Activated T-cell treated with anti-CD3 and anti-CD28 coated beads, Interleukin-2, amount 50 U/mL, for 48 hours (primary cell): ENCODE measurements around the gene PJA2.

Experiments
- DNase-seq, 2 experiments: peaks; one replicate each; pipeline ENCODE4 v3.0.0-alpha.2; 2020

Gene PJA2

DNA sequence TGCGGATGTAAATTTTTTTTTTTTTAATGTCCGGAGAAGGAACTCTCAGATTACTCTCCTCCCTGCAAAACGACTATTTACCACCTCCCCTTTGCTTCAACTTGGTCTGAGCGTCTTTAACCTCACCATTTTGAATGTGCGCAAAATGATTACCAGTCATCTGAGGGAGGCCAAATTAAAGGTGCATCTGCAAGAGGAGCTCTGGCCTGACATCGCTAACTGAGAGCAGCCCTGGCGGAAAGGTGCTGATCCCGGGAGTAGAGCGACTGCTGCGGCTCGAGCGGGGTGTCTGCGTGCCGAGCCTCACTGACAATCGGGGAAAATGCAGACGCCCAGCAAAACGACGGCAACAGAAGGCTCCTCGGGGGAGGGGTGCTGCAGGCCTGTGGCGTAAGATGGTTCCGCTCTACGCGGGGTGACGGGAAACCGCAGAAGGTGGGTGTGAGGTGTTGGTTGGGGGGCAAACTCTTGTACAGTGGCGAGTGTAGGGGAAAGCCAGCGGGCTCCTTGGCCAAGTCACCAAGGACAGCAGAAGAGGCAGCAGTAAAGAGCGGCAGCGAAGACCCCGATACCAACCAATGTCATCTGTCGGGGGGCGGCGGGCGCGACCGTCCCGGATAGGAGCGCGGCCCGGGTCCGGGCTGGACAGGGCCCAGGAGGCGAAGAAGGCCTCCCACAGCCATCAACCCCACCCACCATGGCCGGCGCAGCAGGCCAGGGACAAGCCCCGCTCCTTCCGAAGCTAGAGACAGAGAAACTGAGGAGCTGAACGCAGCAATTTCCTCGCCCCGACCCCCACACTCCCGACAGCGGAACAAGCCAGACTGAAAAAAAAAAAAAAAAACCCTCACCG lies 557 bp downstream of the PJA2 start:
- peak; percentile 86 to 87 for DNase-seq

DNA sequence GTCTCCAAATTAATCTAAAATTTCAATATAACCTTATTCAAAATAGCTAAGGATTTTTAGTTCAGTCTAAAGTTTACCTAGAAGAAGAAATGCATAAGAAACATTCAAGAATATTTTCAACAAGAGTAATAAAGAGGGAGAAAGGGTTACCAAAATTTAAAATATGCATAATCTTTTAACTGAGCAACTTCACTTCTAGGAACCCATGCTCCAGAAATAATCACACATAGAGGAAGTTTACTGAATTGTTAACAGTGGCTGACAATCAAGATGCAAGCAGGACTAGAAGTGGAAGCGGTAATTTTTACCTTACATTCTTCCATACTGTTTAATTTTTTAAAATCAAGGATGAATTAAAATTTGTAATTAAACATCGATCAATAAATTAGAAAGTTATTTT lies 1.9 kb downstream of the PJA2 start:
- no peak for DNase-seq

DNA sequence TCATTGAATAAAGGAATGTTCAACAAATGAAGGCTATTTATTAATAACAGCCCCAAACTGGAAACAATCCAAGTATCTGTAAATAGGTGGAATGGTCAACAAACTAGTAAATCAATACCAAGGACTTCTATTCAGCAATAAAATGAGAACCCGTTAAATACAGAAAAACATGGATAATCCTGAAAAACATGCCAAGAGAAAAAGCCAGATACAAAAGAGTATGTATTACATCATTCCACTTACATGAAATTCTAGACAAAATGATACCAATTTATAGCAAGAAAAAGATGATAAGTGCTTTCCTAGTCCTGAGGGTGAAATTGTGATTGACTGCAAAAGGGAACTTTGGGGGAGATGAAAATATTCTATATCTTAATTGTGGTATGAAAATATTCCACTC lies 3.1 kb downstream of the PJA2 start:
- no peak for DNase-seq

DNA sequence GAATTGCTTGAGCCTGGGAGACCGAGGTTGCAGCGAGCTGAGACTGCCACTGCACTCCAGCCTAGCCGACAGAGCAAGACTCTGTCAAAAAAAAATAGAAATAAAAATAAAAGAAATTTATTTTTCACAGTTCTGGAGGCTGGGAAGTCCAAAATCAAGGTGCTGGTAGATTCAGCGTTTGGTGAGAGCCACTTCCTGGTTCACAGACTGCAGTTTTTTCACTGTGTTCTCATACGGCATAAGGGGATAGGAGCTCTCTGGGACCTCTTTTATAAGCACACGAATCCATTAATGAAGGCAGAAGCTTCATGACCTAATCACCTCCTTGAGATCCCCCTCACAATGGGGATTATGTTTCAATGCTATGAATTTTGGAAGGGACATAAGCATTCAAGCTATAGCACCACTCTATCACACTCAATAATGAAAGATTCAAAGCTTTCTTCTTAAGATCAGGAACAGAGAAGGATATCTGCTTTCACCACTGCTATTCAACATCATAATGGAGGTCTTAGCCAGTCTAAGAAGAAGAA lies 5.3 kb downstream of the PJA2 start:
- DNase-seq = no peak

DNA sequence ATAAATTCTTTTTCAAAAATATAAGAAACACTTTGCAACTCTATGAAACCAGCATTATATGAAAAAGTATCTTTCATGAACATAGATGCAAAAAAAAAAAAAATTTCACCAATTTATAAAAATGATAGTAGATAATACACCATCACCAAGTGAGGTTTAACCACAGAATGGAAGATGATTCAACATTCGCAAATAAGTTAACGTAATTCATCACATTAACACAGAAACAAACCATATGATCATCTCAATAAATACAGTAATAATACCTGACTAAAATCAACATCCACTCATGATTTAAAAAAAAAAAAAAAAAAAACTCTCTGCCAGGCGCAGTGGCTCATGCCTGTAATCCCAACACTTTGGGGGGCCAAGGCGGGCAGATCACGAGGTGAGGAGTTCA lies 6.3 kb downstream of the PJA2 start:
- no peak for DNase-seq

DNA sequence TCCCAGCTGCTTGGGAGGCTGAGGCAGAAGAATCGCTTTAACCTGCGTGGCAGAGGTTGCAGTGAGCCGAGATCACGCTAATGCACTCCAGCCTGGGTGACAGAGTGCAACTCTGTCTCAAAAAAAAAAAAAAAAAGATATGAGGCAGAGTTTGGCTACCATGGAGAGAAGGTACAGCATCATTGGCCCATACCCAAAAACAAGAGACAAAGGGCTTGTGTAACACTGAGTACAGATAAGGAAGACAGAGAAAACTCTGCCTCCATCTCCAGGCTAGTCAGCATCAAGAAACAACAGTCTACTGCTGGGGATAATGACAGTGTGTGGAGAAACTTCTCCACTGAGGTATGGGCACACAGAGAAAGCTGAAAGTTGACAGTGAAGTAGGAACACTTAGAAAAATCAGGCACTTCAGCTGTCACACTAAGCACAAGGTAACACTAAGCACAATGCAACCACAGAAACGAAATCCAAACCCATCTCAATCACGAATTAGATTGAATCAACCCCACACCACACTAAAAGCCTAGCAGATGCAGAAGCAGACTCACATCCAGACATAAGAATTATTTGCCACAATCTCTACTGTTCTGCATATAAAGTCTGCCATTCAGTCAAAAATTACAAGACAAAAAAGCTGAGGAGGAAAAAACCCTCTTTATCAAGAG lies 10.5 kb downstream of the PJA2 start:
- DNase-seq = no peak

DNA sequence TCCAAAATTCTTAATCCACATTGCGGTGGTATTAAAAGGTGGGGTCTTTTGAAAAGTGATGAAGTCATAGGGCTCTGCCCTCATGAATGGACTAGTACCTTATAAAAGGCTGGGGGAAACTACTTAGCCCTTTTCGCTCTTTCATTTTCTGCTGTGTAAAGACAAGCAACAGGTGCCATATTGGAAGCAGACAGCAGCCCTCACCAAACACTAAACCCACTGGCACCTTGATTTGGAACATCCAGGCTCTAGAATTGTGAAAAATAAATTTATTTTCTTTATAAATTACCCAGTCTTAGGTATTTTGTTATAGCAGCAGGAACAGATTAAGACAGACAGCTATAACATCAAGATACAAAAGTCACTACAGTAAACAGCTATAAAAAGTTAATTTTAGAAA lies 12.8 kb downstream of the PJA2 start:
- no peak for DNase-seq

DNA sequence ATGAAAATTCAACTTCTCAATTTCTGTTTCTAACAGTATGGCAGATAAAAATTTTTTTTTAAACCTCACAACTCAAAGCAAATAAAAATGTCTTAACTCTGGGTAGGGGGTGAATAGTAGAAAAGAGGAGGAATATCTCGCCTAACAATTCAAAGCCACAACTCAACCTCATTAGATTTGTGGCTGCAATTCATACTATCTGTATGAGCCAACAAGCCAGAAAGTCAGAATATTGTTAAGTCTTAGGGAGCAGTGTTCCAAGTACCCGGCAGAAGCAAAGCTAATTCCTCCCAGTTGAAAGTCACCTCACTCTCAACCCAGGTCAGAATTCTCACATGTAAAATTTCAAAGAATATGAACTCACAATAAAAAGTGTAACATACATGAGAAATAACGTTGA lies 15.0 kb downstream of the PJA2 start:
- DNase-seq = no peak

DNA sequence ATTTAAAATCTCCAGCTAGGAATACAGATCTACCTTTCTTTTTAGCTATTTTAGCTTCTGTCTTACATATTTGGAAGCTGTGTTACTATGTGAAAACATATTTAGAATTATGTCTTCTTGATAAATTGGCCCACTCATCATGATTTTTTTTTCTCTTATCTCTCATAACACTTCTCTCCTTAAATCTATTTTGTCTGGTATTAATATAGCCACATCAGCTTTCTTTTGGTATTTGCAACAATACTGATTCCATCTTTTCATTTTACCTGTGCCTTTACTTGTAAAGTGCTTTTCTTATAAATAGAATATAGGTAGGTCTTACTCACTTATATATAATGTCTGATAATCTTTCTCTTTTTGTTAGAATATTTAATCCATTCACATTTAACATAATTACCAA lies 19.6 kb downstream of the PJA2 start:
- DNase-seq = no peak

DNA sequence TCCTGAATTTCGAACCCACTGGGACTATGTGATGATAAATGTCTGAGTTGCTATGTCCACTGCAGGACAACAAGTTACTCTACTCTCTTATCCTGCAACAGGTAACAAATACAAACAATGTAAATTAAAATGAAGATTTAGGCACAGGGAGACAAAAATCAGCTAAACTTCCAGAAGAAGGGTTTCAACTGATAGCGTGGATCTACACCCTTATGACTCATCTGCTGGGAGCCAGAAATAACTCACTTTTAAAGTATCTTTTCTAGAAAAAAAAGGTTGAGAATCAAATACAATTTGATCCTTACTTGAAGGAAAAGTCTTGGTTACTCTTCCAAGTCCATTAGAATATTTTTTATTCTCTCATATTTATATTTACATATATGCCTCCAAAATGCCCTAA lies 21.4 kb downstream of the PJA2 start:
- DNase-seq = no peak

DNA sequence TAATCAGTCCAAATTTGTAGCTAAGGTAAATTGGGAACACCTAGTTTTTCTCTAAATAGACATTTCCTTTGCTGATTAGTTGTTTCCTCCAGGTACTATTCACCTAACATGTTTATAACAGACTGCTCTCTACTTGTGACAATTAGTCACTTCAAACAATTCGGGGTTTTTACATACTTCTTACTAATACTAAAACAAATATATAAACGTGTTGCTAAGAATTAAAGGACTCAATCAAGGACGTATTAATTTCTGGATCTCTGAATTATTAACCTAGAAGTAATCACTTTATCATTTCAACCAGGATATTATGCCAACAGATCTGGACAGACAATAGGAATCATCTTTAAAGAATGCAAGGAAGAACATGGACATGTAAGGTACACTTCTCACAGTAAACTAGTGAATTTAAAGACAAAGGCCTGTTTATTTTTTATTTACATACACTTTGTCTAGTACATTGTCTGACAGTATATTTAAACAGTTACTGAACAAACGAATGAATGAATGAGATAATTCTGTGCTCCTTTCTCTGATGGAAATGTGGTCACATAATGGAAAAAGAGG lies 22.3 kb downstream of the PJA2 start:
- DNase-seq = no peak

DNA sequence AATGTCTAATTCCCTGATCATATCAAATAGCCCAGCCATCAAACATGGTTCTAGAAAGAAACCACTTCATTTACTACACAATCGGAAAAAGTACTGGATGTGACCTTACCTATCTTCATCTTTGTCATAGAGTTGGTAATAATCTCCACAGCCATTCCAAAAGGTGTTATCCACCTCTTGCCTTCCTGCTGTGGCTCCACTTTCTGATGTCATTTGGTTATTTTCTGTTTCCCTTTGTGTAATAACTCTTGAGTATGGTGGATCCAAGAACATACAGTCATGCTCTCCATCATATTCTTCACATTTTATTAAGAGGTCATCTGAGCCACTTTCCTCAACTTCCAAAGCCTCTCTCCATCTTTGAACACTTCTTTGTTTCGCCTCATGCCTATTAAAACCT lies 31.7 kb downstream of the PJA2 start:
- no peak for DNase-seq

DNA sequence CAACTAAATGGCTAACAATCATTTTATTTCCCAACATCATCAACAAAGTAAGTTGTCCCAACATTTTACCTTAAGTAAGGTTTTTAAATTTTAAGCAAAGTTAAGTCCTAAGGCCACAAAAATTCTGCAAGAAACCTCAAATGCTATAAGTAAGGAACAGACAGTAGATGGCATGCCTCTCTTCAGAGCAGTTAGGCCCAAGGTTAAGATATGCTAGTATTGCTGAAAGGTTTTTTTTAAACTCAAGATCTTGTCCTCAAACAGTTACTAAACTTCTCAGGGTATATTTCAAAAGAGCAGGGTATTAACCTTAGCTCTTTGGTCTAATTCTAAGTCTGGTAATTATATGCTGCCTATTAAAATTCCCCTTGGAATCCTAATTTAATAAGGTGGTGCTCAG lies 35.1 kb downstream of the PJA2 start:
- DNase-seq = no peak

DNA sequence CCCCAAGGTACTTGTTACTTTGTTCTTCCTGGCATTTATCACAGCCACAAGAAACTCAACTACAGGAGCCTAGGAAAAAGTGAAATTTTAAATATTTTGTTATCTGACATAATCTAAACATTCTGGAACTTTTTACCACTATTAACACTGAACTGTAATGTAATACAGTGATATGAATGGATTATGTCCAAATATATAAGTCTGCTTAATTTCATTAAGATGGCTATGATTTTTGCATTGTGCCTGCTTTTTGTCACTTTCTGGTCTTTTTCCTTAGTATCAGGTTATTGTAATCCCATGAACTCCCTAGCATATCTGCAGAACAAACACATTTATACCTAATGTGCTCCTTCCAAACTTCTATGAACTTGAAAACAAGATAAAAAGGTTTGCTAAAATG lies 35.8 kb downstream of the PJA2 start:
- no peak for DNase-seq

DNA sequence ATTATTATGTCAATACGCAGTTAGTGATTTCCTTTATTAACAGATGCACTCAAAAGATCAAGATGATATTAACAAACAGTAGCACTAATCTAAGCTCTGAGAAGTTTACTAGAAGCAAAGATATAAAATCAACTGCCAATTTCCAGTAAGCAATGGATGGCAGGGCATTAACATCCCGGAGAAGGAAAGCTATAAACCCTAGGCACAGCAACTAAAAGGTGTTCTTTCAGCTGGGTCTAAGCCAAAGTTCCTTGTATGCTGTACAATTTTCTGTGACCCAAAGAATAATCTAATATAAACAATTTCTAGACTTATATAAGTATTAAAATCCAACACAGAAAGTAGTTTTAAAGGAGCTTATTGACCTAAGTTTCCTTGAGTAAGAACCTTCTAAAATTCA lies 39.4 kb downstream of the PJA2 start:
- no peak for DNase-seq

DNA sequence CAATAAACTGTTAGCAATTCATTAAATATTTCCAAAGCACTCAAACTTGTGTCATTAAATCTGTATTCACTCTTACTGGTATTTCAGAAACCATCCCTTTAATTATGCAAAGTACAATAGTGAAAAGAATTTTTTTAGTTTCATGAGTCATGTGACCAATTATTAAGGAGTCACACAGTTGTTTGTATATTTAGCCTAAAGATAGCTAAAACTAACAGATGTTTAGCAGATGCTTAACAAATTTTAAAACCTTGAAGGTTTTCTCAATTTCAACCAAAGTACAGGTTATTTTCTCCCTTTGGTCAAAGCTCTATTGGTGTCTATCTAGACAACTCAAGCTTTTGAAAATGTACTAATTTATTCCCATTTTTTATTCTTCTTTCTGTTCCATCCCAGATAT lies 44.1 kb downstream of the PJA2 start:
- no peak for DNase-seq

DNA sequence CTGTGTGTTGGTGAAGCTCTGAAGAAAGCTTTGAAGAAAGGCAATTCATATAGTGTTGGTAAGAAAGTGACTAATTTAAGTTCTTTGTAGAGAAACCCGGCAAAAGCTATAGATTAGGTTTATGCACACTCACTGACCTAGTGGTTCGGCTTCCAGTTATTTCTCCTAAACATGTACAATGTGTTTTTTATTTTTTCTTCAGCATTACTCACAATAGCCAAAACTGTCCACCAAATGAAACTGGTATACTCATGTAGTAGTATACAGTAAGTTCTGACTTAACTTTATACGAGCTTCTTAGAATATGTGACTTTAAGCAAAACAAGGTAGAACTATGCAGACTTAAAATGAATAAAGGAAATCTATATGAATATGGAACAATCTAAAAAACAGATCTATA lies 44.8 kb downstream of the PJA2 start:
- DNase-seq = no peak

DNA sequence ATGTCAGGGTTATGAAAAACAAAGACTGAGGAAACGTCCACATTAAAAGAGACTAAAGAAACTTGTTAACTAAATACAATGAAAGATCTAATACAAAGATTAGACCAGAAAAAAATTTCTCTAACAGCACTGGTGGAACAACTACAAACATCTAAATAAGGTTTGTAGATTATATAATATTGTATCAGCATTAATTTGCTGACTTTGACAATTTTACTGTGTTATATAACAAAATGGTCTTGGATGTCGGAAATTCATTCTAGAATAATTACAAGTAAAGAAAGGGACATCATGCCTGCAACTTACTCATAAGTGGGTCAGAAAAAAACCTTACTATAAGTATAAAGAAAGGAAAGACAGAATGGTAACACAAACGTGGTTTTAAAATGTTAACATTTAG lies 50.1 kb downstream of the PJA2 start:
- no peak for DNase-seq

DNA sequence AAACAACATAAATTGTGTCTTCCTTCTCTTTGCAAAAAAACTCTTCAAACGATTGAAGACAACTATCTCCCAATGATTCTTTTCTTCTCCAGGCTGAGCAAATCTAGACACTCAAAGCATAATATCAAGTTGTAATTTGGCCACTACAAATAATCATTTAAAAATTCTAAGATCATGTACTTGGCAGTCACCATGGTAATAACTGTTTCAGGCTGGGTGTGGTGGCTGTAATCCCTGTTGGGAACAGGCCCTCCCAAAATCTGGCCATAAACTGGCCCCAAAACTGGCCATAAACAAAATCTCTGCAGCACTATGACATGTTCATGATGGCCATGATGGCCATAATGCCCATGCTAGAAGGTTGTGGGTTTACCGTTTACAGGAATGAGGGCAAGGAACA lies 52.0 kb downstream of the PJA2 start:
- DNase-seq = no peak

DNA sequence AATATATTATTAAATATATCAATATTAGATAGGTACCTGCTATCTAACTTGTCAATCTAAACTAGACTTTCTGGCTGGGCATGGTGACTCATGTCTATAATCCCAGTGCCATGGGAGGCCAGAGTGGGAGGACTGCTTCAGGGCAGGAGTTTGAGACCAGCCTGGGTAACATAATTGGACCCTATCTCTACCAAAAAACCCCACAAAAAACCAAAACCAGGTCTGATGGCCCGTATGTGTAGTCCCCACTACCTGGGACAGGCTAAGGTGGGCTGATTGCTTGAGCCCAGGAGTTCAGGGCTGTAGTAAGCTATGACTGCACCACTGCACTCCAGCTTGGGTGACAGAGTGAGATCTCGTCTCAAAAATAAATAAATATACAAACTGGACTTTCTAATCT lies 55.0 kb downstream of the PJA2 start:
- no peak for DNase-seq

DNA sequence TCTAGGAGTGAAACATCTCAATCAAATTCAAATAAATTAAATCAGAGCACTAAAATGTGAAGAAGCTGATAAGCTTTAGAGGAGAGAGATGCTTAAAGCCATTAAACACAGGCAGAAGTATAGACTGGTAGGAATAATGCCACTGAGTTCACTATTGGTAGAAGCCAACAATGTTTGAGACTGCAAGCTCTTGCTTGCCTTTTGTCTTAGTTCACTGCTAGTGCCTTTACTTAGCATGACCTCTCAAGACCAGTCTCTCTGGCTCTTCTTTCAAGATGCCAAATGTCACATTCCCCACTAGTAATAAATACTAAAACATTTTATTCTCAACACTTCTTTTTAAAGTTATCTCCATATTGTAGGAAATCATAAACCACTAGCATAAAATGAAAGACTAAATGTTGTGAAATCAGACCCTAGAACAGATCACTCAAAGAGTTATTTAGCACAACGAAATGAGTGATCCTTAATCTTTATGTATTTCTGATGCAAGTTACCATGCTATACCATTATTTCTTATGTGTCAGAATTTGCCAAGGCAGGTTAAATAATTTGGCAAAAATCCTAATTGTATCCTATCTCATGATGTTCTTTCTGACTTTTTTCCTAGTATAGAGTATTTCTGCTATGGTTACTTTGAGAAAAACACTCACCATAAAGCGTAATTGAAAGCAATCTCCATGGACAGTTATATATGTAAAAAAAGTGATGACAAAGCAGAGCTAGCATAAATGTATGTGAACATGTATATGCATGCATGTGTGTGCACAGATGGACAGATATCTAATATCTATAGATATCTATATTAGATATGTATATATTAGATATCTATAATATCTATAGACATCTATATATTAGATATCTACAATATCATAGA lies 57.5 kb downstream of the PJA2 start:
- DNase-seq = no peak

DNA sequence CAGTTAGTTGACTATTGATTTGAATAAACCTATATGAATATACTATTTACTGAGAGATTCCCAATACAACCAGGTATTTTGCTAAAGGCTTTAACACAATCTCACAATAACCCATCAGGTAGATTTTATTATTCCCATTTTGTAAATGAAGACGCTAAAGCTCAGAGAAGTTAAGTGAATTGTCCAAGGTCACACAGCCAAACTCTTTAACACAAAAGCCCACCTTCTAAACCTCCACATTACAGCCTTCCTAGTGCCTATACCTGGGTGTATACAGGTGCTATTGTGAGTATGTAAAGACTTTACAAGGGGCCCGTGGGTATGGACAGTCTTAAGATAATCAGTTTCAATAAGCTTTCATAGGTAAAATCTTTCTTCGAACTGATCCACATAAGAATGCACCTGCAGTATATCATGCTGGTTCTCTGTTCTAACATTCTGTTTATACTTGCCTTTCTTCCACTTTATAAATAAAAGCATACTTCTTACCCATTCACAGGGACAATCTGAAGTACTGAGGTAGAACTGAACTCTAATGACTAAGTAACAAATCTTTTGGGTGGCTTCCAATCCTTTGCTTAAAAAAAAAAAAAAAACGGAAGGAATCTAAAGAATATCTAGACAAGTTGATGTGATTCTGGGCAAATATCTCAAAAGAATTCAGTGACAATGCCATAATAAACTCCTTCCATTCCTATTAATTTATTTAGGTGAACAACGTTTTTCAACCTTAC lies 59.1 kb downstream of the PJA2 start:
- DNase-seq = no peak
